ENCODE measurements around the gene RHBDL1. TPM values are rescaled to one million over a fixed set of nuclear protein-coding genes. Genes with fewer than 3 reads are reported as not detected.
A peak's percentile ranks its signal among the peaks of the same experiment; 100 is the strongest.

Gene RHBDL1
- total RNA-seq, 1 experiment from 2014 or later: 3.6 TPM

DNA sequence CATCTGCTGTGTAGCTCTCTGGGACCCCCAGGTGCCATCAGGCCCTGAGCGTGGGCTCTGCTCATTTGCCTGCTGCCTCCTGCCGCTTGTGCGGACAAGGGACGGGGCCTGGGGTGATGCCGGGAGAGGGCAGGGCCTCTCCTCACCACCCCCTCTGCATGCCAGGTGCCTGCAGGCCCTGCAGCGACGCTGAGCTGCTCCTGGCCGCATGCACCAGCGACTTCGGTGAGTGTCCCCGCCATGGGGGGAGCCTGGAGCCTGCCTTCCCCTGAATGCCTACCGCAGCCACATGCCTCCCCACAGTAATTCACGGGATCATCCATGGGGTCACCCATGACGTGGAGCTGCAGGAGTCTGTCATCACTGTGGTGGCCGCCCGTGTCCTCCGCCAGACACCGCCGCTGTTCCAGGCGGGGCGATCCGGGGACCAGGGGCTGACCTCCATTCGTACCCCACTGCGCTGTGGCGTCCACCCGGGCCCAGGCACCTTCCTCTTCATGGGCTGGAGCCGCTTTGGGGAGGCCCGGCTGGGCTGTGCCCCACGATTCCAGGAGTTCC, 41.4 kb downstream of the RHBDL1 start:
- Histone ChIP-seq H3K27ac (ENCODE audit: low read length) (peak overlapping the region; percentile 63), H3K4me2 (ENCODE audit: low read depth, low read length, poor library complexity, severe bottlenecking) (peak overlapping the region; percentile 70), H3K27me3 (ENCODE audit: low read length) (no peaks in the 10 kb centered on the region), H3K9me2 (replicated peaks; ENCODE audit: insufficient read depth, low read length) (no peaks in the 10 kb centered on the region), H2AFZ (ENCODE audit: low read length) (no peak overlapping the region), H3K4me3 (ENCODE audit: low read length) (peak overlapping the region; percentile 81; the same call in 1 of the 2 replicates), H3K79me2 (ENCODE audit: low read length) (peaks cover 10% of the 10 kb centered on the region; the same call in 1 of the 2 replicates), H3K36me3 (ENCODE audit: insufficient read depth, low read length) (no peaks in the 10 kb centered on the region), H4K20me1 (ENCODE audit: insufficient read depth, low read depth, low read length) (peaks cover 35% of the 10 kb centered on the region), H3K4me1 (ENCODE audit: low read length) (peaks cover 57% of the 10 kb centered on the region), H3K9me3 (ENCODE audit: low read length) (no peaks in the 10 kb centered on the region), H3K9ac (ENCODE audit: low read length) (peak overlapping the region; percentile 84)
- no peak for DNase-seq

DNA sequence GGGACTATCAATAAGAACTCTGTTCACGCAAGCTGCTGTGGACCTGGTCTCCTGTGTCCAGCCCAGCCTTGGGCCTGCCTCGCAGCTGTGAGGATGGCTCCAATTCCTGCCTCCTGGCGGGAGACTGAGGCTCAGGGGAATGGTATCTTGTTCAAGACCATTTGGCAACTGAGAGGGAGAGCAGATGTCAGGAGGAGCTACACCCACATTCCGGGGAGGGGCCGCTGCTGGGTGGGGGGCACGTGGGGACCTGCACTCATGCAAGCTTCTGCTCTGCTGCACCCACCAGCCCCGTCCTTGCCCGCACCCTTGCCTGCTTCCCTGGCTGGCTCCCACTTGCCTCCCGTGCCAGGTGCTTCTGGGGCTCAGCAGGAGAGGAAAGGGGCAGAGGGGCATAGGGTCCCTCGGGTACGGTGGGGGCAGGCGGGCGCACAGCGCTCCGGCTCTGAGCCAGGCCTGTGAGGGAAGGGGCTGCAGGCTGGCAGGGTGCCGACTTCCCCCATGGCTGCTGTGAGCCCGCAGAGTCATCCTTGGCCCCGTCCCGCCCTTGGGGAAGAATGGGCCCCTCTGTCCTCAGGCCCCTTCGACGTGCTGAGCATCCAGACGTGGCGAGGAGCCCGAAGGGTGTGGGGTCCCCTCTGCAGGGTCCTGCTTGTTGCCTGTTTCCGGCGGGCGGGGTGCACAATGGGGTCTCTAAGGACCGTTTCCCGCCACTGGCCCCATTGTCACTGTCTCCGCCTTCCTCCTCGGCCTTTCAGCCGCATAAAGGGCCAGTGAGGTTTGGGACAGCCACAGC, 42.2 kb downstream of the RHBDL1 start:
- no peaks in the 10 kb centered on the region for H3K9me2 ChIP-seq (replicated peaks; ENCODE audit: insufficient read depth, low read length)
- H3K27me3 ChIP-seq (ENCODE audit: low read length): no peaks in the 10 kb centered on the region
- H3K36me3 ChIP-seq (ENCODE audit: insufficient read depth, low read length): no peaks in the 10 kb centered on the region
- H3K27ac ChIP-seq (ENCODE audit: low read length): no peak overlapping the region
- peak overlapping the region; percentile 70 for H3K4me2 ChIP-seq (ENCODE audit: low read depth, low read length, poor library complexity, severe bottlenecking)
- peak; percentile 44 for DNase-seq
- H3K4me1 ChIP-seq (ENCODE audit: low read length): peaks cover 65% of the 10 kb centered on the region
- peaks cover 38% of the 10 kb centered on the region for H4K20me1 ChIP-seq (ENCODE audit: insufficient read depth, low read depth, low read length)
- H3K9ac ChIP-seq (ENCODE audit: low read length): peak overlapping the region; percentile 84; the same call in 1 of the 2 replicates
- H2AFZ ChIP-seq (ENCODE audit: low read length): no peak overlapping the region
- H3K79me2 ChIP-seq (ENCODE audit: low read length): peaks cover 15% of the 10 kb centered on the region; the same call in 1 of the 2 replicates
- H3K4me3 ChIP-seq (ENCODE audit: low read length): peak overlapping the region; percentile 81; the same call in 1 of the 2 replicates
- no peaks in the 10 kb centered on the region for H3K9me3 ChIP-seq (ENCODE audit: low read length)

DNA sequence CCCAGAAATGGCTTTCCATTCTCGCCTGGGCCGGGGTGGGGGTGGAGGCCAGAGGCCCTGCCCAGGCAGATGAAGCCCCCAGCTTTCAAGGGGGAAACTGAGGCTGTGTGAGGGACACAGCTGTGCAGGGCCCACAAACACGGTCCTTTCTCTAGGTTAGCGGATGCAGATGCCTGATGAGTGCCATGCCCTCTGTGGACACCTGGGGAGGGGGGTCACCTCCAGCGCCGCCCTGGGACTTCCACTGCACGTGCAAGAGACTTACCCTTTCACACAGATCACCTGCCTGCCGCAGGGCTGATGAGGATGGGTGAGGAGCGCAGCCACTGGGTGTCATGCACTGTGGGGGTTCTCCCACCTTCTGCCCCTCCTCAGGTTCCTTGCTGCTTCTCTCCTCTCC, 42.9 kb downstream of the RHBDL1 start:
- Histone ChIP-seq H3K36me3 (ENCODE audit: insufficient read depth, low read length) (0 out of 2 replicates have a peak, but pooled peaks cover under 1% of the 10 kb centered on the region), H3K27me3 (ENCODE audit: low read length) (no peaks in the 10 kb centered on the region), H3K9me2 (replicated peaks; ENCODE audit: insufficient read depth, low read length) (no peaks in the 10 kb centered on the region), H3K27ac (ENCODE audit: low read length) (no peak overlapping the region), H3K4me3 (ENCODE audit: low read length) (no peak overlapping the region), H3K79me2 (ENCODE audit: low read length) (peaks cover 19% of the 10 kb centered on the region; the same call in 1 of the 2 replicates), H4K20me1 (ENCODE audit: insufficient read depth, low read depth, low read length) (peaks cover 38% of the 10 kb centered on the region), H2AFZ (ENCODE audit: low read length) (no peak overlapping the region), H3K4me1 (ENCODE audit: low read length) (peaks cover 73% of the 10 kb centered on the region), H3K4me2 (ENCODE audit: low read depth, low read length, poor library complexity, severe bottlenecking) (peak overlapping the region; percentile 88), H3K9ac (ENCODE audit: low read length) (no peak overlapping the region), H3K9me3 (ENCODE audit: low read length) (no peaks in the 10 kb centered on the region)
- DNase-seq: peak; percentile 41

DNA sequence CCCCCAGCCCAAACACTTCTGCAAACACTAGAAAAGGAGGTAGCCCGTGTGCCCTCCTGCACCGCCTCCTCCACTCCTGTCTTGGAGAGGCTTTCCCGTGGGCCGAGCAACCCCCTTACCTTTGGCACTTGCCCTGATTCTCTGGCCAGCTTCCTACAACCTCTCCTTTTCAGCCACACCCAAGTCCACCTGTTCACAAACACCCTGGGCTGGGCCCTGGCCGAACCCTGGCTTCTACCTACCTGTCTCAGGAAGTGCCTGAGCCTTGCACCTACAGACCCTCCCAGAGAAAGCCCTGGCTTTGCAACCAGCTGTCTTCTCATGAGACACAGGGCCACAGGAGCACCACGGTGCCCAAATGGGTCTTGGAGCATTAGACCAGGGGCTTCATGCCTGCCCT, 43.5 kb downstream of the RHBDL1 start:
- Histone ChIP-seq H2AFZ (ENCODE audit: low read length) (no peak overlapping the region), H3K4me2 (ENCODE audit: low read depth, low read length, poor library complexity, severe bottlenecking) (peak overlapping the region; percentile 88), H4K20me1 (ENCODE audit: insufficient read depth, low read depth, low read length) (peaks cover 35% of the 10 kb centered on the region), H3K27ac (ENCODE audit: low read length) (no peak overlapping the region), H3K9ac (ENCODE audit: low read length) (peak overlapping the region; percentile 99; the same call in 1 of the 2 replicates), H3K4me1 (ENCODE audit: low read length) (peaks cover 78% of the 10 kb centered on the region), H3K79me2 (ENCODE audit: low read length) (peaks cover 19% of the 10 kb centered on the region; the same call in 1 of the 2 replicates), H3K9me3 (ENCODE audit: low read length) (no peaks in the 10 kb centered on the region), H3K36me3 (ENCODE audit: insufficient read depth, low read length) (0 out of 2 replicates have a peak, but pooled peaks cover 2% of the 10 kb centered on the region), H3K27me3 (ENCODE audit: low read length) (no peaks in the 10 kb centered on the region), H3K9me2 (replicated peaks; ENCODE audit: insufficient read depth, low read length) (no peaks in the 10 kb centered on the region), H3K4me3 (ENCODE audit: low read length) (peak overlapping the region; percentile 97; the same call in 1 of the 2 replicates)
- DNase-seq: peak; percentile 49

DNA sequence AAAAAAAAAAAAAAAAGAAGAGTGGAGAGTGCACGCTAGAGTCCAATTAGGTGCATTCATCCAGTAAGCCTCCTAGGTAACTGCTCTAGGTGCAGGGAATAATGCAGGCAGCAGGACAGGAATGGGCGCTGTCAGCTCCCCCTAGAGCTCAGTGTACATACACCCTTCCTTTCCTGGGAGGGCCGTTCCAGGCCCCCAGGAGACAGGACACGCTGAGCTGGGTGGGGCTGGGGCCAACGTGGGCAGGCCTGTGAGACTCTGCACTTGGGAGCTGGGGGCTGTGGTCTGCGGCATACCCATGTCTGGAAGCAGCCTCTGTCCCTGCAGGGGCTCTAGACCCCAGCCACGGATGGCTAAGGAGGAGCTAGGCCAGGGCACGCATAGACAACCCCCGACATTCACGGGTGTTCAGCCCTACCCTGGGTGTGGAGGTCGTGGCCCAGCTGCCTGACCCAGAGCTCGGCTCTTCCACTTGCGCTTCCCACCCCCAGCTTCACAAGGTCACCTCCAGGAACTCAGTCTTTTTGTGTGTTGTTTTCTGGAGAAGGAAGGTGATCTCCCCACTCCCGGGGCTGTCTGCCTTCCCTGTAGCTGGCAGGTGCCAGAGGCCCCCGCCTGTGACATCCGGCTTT, 44.5 kb downstream of the RHBDL1 start:
- no peak overlapping the region for H2AFZ ChIP-seq (ENCODE audit: low read length)
- no peaks in the 10 kb centered on the region for H3K9me3 ChIP-seq (ENCODE audit: low read length)
- peak overlapping the region; percentile 99 for H3K9ac ChIP-seq (ENCODE audit: low read length)
- H3K79me2 ChIP-seq (ENCODE audit: low read length): peaks cover 19% of the 10 kb centered on the region; the same call in 1 of the 2 replicates
- peak overlapping the region; percentile 97 for H3K4me3 ChIP-seq (ENCODE audit: low read length)
- peak overlapping the region; percentile 88 for H3K4me2 ChIP-seq (ENCODE audit: low read depth, low read length, poor library complexity, severe bottlenecking)
- H3K27ac ChIP-seq (ENCODE audit: low read length): peak overlapping the region; percentile 91
- H4K20me1 ChIP-seq (ENCODE audit: insufficient read depth, low read depth, low read length): peaks cover 29% of the 10 kb centered on the region
- peaks cover 82% of the 10 kb centered on the region for H3K4me1 ChIP-seq (ENCODE audit: low read length)
- H3K36me3 ChIP-seq (ENCODE audit: insufficient read depth, low read length): 0 out of 2 replicates have a peak, but pooled peaks cover 2% of the 10 kb centered on the region
- H3K27me3 ChIP-seq (ENCODE audit: low read length): no peaks in the 10 kb centered on the region
- DNase-seq: no peak
- H3K9me2 ChIP-seq (replicated peaks; ENCODE audit: insufficient read depth, low read length): no peaks in the 10 kb centered on the region

DNA sequence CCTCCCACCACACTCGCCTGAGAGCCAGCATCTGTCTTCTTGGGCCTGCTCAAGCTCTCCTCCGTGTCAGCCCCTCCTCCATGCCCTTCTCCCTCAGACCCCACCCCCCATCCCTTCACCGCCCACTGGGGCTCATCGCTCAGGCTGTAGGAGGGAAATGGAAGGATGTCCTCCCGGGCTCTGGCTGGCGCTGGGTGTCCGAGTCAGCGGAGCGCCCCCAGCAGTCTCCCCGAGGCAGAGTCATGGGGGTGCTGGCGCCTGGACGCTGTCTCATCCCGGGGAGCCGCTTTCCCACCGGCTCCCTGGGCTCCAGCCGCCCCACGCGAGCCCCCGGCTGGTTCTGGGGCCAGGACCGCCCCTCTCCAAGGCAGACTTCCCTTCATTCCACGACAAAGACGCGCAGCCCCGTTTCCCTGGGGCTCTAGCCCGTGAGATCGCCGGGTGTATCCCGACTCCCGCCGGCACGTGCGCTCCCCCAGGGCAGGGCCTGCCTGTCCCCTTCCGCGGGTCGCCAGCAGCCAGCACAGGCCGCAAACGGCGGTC, 45.0 kb downstream of the RHBDL1 start:
- Histone ChIP-seq H4K20me1 (ENCODE audit: insufficient read depth, low read depth, low read length) (peaks cover 29% of the 10 kb centered on the region), H3K27ac (ENCODE audit: low read length) (peak overlapping the region; percentile 91), H3K27me3 (ENCODE audit: low read length) (no peaks in the 10 kb centered on the region), H3K9ac (ENCODE audit: low read length) (peak overlapping the region; percentile 99), H3K4me1 (ENCODE audit: low read length) (peaks cover 85% of the 10 kb centered on the region), H3K9me2 (replicated peaks; ENCODE audit: insufficient read depth, low read length) (no peaks in the 10 kb centered on the region), H2AFZ (ENCODE audit: low read length) (no peak overlapping the region; the same call in 1 of the 2 replicates), H3K4me3 (ENCODE audit: low read length) (peak overlapping the region; percentile 97), H3K79me2 (ENCODE audit: low read length) (peaks cover 19% of the 10 kb centered on the region; the same call in 1 of the 2 replicates), H3K9me3 (ENCODE audit: low read length) (no peaks in the 10 kb centered on the region), H3K36me3 (ENCODE audit: insufficient read depth, low read length) (0 out of 2 replicates have a peak, but pooled peaks cover 2% of the 10 kb centered on the region), H3K4me2 (ENCODE audit: low read depth, low read length, poor library complexity, severe bottlenecking) (peak overlapping the region; percentile 88)
- peak; percentile 95 for DNase-seq

DNA sequence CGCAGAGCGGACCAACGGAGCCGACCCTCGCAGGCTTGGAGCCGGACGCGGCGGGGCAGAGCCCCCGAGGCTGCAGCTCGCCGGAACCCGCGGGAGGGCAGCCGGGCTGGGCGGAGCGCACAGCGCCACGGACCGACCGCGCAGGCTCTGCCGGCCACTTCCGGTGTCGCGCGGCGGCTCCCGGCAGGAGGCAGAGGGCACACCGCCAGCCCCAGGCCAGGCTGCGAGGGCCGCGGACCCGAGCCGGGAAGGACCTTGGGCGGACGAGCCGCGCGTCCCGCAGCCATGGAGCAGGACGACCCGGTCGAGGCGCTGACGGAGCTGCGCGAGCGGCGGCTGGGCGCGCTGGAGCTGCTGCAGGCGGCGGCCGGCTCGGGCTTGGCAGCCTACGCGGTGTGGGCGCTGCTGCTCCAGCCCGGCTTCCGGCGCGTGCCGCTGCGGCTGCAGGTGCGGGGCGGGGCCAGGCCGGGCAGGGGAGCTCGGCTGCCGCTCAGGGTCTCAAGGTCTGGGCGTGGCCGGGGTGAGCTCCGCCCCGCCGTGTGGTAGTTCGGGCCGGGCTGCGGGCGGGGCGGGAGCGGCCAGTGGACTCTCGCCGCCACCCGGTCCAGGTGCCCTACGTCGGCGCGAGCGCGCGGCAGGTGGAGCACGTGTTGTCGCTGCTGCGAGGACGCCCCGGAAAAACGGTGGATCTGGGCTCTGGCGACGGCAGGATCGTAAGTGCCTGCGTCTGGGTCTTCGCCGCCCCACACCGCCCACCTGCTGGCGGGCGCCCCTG, 45.7 kb downstream of the RHBDL1 start, which contains the start of gene ANTKMT:
Gene ANTKMT, plus strand, starts transcription at position 157 of the 775 bp plus-strand sequence. Its CDS starts 129 bp downstream, at position 286.
- H3K9me3 ChIP-seq (ENCODE audit: low read length): no peaks in the 10 kb centered on the region
- peaks cover 25% of the 10 kb centered on the region for H4K20me1 ChIP-seq (ENCODE audit: insufficient read depth, low read depth, low read length)
- H3K4me1 ChIP-seq (ENCODE audit: low read length): peaks cover 87% of the 10 kb centered on the region
- peak within 1 kb of the TSS; percentile 99 for H3K9ac ChIP-seq (ENCODE audit: low read length)
- H3K27me3 ChIP-seq (ENCODE audit: low read length): no peaks in the 10 kb centered on the region
- H3K4me3 ChIP-seq (ENCODE audit: low read length): peak within 1 kb of the TSS; percentile 97
- H3K36me3 ChIP-seq (ENCODE audit: insufficient read depth, low read length): 0 out of 2 replicates have a peak, but pooled peaks cover 2% of the 10 kb centered on the region
- no peaks in the 10 kb centered on the region for H3K9me2 ChIP-seq (replicated peaks; ENCODE audit: insufficient read depth, low read length)
- peak within 1 kb of the TSS; percentile 91 for H3K27ac ChIP-seq (ENCODE audit: low read length)
- peak; percentile 97 for DNase-seq
- H3K79me2 ChIP-seq (ENCODE audit: low read length): peaks cover 15% of the 10 kb centered on the region; the same call in 1 of the 2 replicates
- peak within 1 kb of the TSS; percentile 88 for H3K4me2 ChIP-seq (ENCODE audit: low read depth, low read length, poor library complexity, severe bottlenecking)
- no peak within 1 kb of the TSS; the same call in 1 of the 2 replicates for H2AFZ ChIP-seq (ENCODE audit: low read length)
